ENCODE data around the gene PADI3. TPM values are rescaled to one million over a fixed set of nuclear protein-coding genes. Genes with fewer than 3 reads are reported as not detected.

PADI3 gene
- total RNA-seq, 1 donor from 2014 or later: not detected

- no peak overlapping the region for H3K27ac Mint-ChIP-seq
- DNase-seq (ENCODE audit: extremely low spot score, unreplicated experiment): no peak
- no peaks in the 10 kb centered on the region for H3K36me3 Mint-ChIP-seq
- peaks cover 5% of the 10 kb centered on the region for H3K9me3 Mint-ChIP-seq
- H3K27me3 Mint-ChIP-seq: peaks cover 3% of the 10 kb centered on the region
- peaks cover 4% of the 10 kb centered on the region for H3K4me1 Mint-ChIP-seq (ENCODE audit: unreplicated experiment)
- TF ChIP-seq, protein P1, sequence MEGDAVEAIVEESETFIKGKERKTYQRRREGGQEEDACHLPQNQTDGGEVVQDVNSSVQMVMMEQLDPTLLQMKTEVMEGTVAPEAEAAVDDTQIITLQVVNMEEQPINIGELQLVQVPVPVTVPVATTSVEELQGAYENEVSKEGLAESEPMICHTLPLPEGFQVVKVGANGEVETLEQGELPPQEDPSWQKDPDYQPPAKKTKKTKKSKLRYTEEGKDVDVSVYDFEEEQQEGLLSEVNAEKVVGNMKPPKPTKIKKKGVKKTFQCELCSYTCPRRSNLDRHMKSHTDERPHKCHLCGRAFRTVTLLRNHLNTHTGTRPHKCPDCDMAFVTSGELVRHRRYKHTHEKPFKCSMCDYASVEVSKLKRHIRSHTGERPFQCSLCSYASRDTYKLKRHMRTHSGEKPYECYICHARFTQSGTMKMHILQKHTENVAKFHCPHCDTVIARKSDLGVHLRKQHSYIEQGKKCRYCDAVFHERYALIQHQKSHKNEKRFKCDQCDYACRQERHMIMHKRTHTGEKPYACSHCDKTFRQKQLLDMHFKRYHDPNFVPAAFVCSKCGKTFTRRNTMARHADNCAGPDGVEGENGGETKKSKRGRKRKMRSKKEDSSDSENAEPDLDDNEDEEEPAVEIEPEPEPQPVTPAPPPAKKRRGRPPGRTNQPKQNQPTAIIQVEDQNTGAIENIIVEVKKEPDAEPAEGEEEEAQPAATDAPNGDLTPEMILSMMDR (conservative IDR thresholded peaks at IDR 0.05): no peak
- no peak overlapping the region for H3K4me3 Mint-ChIP-seq
Measured at GRCh38 chr1:17260264-17260663, 11.4 kb downstream of the PADI3 start.

DNA sequence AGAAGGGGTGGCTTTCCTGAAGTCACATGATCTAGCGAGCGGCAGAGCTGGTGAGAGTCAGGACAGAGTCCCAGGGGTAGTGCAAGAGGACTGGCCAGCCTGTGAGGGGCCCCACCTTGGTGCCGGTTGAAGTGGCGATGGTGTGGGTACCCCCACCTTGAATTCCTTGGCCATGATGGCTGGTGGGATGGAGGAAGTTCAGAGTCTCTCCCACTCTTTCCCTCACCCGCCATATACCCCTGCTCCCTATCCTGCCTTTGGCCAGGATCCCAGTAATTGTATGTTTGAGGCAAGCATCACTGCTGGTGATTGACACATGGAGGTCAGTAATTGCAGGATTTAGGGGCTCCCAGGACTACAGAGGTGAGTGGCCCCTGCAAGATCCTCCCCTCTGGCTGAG is 11.8 kb downstream of the PADI3 start:
- no peaks in the 10 kb centered on the region for H3K36me3 Mint-ChIP-seq
- peaks cover 5% of the 10 kb centered on the region for H3K9me3 Mint-ChIP-seq
- no peak for DNase-seq (ENCODE audit: extremely low spot score, unreplicated experiment)
- peaks cover 4% of the 10 kb centered on the region for H3K4me1 Mint-ChIP-seq (ENCODE audit: unreplicated experiment)
- H3K27ac Mint-ChIP-seq: no peak overlapping the region
- TF ChIP-seq, protein P1 (conservative IDR thresholded peaks at IDR 0.05): no peak
- H3K27me3 Mint-ChIP-seq: peaks cover 3% of the 10 kb centered on the region
- no peak overlapping the region for H3K4me3 Mint-ChIP-seq

DNA sequence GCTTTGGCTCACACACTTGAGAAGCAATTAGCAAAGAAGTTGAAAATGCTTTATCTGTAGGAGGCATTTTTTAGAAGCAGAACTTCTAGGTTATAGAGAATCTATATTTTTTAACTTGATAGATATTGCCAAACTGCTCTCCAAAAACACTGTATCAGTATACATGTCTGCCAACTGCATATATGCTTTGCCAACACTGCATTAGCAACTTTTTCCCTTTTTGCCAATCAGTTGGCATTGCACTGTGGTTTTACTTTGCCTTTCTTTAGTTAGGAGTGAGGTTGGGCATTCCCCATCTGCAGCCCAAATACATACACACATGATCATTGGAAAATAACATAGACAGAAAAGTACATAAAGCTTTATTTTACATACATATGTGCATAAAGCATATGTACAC is 15.0 kb downstream of the PADI3 start:
- H3K9me3 Mint-ChIP-seq: peaks cover 5% of the 10 kb centered on the region
- no peaks in the 10 kb centered on the region for H3K27me3 Mint-ChIP-seq
- no peak overlapping the region for H3K4me3 Mint-ChIP-seq
- H3K4me1 Mint-ChIP-seq (ENCODE audit: unreplicated experiment): no peaks in the 10 kb centered on the region
- TF ChIP-seq, protein P1 (conservative IDR thresholded peaks at IDR 0.05): no peak
- no peaks in the 10 kb centered on the region for H3K36me3 Mint-ChIP-seq
- H3K27ac Mint-ChIP-seq: no peak overlapping the region
- DNase-seq (ENCODE audit: extremely low spot score, unreplicated experiment): no peak

DNA sequence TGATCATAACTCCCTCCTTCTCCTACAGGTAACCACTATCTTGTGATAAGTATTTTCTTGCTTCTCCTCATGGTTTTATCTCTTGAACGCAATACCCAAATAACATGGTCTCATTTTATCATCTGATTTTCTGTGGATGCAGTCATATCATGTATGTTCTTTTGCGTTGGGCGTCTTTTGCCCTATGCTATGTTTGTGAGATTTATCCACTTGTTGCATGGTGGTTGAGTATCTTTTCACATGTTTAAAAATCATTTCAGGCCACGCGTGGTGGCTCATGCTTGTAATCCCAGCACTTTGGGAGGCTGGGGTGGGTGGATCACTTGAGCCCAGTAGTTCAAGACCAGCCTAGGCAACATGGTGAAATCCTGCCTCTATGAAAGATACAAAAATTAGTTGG is 15.6 kb downstream of the PADI3 start:
- Mint-ChIP-seq H3K9me3 (peaks cover 5% of the 10 kb centered on the region), H3K27ac (no peak overlapping the region), H3K27me3 (no peaks in the 10 kb centered on the region), H3K4me1 (ENCODE audit: unreplicated experiment) (no peaks in the 10 kb centered on the region), H3K36me3 (no peaks in the 10 kb centered on the region), H3K4me3 (no peak overlapping the region)
- TF ChIP-seq, protein P1 (conservative IDR thresholded peaks at IDR 0.05): no peak
- no peak for DNase-seq (ENCODE audit: extremely low spot score, unreplicated experiment)

- TF ChIP-seq, protein P1 (conservative IDR thresholded peaks at IDR 0.05): no peak
- no peak for DNase-seq (ENCODE audit: extremely low spot score, unreplicated experiment)
- Mint-ChIP-seq H3K36me3 (no peaks in the 10 kb centered on the region), H3K4me3 (no peak overlapping the region), H3K9me3 (peaks cover 5% of the 10 kb centered on the region), H3K27me3 (no peaks in the 10 kb centered on the region), H3K4me1 (ENCODE audit: unreplicated experiment) (no peaks in the 10 kb centered on the region), H3K27ac (no peak overlapping the region)
Measured at GRCh38 chr1:17265162-17265561, 16.3 kb downstream of the PADI3 start.

DNA sequence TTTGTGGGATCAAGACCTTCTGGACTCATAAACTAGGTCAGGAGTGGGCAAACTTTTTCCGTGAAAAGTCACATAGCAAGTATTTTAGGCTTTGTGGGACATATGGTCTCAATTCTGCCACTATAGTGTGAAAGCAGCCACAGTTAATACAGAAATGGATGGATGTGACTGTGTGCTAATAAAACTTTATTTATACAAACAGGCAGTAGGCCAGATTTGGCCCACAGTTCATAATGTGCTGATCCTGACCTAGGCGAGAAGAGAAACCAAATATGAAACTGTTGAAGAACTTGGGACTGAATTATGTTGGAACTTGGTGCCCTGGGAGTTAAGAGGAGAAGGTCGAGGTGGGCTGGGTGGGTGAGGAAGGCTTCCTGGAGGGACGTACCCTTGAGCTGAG is 17.1 kb downstream of the PADI3 start:
- TF ChIP-seq, protein P1 (conservative IDR thresholded peaks at IDR 0.05): no peak
- Mint-ChIP-seq H3K4me1 (ENCODE audit: unreplicated experiment) (no peaks in the 10 kb centered on the region), H3K27me3 (no peaks in the 10 kb centered on the region), H3K27ac (no peak overlapping the region), H3K36me3 (no peaks in the 10 kb centered on the region), H3K4me3 (no peak overlapping the region), H3K9me3 (peaks cover 5% of the 10 kb centered on the region)
- DNase-seq (ENCODE audit: extremely low spot score, unreplicated experiment): no peak
